HL-60 (cell line): ENCODE results near the gene KCNG4.

ENCODE experiments used
- CTCF ChIP-seq: IDR thresholded peaks from one replicate; pipeline ENCODE4 v1.5.1; 2011; ENCODE audit warnings: low read length, control low read depth, inconsistent platforms; ENCODE audit not compliant: insufficient read depth
- POLR2AphosphoS5 ChIP-seq: IDR thresholded peaks from 2 replicates; pipeline ENCODE4 v1.6.1; 2012; ENCODE audit warnings: low read depth

- no peak for TF ChIP-seq POLR2AphosphoS5
- no peak for TF ChIP-seq CTCF
These were observed 60.0 kb downstream of the KCNG4 start for GRCh38 chr16:84179612-84180320.
